Brain microvascular endothelial cell (primary cell): ENCODE results near the gene PKDREJ.

ENCODE experiments used
- DNase-seq: peaks from one replicate; pipeline ENCODE4 v3.0.0-alpha.2; 2020
- H3K27ac ChIP-seq: fragments of 250-450 bp; sonication (Bioruptor Pico); 2 replicates; pipeline ENCODE4 v1.5.1; 2020; ENCODE audit warnings: mild to moderate bottlenecking, moderate library complexity
- H3K27me3 ChIP-seq: fragments of 250-450 bp; sonication (Bioruptor Pico); replicated peaks from 2 replicates; pipeline ENCODE4 v1.5.1; 2020; ENCODE audit warnings: mild to moderate bottlenecking
- H3K36me3 ChIP-seq: fragments of 250-450 bp; sonication (Bioruptor Pico); replicated peaks from 2 replicates; pipeline ENCODE4 v1.5.1; 2020; ENCODE audit warnings: mild to moderate bottlenecking
- H3K4me3 ChIP-seq: 2 replicates; pipeline ENCODE4 v1.5.1; 2011; ENCODE audit warnings: low read depth, mild to moderate bottlenecking, control low read depth, low read length, moderate library complexity
- in situ Hi-C: cut with HindIII; loops from 2 replicates; pipeline ENCODE4 v1.10.0; 2017; ENCODE audit warnings: low sequenced_read_pairs, low pct_ligation_motif_present
- TF ChIP-seq, protein P1 (sequence below): IDR thresholded peaks from 2 replicates; pipeline ENCODE4 v1.5.1; 2011; ENCODE audit warnings: low read depth, mild to moderate bottlenecking, moderate library complexity, low read length, control low read depth, inconsistent platforms; ENCODE audit errors: missing control alignments

Gene PKDREJ

DNA sequence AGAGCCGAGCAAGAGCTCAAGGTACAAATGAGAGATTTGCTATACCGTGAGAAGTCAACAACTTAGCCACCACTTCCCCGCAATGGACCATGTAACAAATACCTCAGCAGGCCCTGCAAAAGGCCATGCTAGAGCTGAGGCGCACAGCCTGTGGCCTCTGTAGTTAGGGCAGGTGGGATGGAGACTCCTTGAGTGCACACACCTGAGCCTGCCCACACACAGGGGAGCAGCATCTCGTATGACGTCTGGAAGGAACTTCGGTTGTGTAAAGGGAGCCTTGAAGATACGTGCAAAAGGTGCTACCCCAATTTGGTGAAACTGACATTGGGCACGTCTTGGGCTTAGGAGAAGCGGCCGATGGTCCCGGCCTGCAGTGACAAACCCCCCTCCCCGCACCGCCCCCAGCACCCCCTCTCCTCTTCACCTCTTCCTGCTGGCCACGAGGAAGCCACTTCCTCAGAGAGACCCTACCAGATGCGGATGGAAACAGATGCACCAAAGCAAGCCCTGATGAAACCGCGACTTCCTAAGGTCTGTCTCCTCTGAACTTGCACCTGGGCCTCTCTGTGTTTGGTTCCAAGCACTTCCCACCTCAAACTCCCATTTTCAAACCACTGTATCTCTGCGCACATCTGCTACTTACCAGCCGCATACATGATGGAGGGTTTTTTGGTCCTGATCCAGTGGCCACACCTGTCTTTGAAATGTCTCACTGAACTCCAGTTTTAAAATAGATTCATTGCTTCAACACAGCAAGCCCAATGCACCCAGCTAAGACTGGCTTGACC lies 23.7 kb downstream of the PKDREJ start:
- H3K27ac ChIP-seq, result no peak overlapping the region
- in situ Hi-C loops, result no loop called here
- no peak overlapping the region for H3K4me3 ChIP-seq
- no peak for DNase-seq
- no peaks in the 10 kb centered on the region for H3K27me3 ChIP-seq
- no peaks in the 10 kb centered on the region for H3K36me3 ChIP-seq
- TF ChIP-seq, protein P1, sequence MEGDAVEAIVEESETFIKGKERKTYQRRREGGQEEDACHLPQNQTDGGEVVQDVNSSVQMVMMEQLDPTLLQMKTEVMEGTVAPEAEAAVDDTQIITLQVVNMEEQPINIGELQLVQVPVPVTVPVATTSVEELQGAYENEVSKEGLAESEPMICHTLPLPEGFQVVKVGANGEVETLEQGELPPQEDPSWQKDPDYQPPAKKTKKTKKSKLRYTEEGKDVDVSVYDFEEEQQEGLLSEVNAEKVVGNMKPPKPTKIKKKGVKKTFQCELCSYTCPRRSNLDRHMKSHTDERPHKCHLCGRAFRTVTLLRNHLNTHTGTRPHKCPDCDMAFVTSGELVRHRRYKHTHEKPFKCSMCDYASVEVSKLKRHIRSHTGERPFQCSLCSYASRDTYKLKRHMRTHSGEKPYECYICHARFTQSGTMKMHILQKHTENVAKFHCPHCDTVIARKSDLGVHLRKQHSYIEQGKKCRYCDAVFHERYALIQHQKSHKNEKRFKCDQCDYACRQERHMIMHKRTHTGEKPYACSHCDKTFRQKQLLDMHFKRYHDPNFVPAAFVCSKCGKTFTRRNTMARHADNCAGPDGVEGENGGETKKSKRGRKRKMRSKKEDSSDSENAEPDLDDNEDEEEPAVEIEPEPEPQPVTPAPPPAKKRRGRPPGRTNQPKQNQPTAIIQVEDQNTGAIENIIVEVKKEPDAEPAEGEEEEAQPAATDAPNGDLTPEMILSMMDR, result no peak

DNA sequence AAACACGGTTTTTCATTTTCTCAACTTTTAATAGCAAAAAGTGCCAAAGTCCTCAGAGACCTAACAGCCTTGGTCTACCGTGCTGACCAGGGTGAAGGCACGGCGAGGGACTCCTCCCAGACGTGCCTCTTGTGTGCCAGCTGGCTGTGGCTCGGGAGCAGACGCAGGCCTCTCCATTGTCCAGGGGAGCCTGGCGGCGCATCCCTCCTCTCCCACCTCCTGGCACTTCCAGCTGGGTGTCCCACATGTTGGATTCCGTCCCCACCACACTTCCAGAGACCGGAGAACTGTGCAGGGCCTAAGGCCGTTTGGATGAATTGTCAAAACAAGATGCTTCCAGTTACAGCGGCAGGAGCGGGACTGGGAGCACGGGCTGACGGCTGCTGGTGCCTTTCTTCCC lies 24.6 kb downstream of the PKDREJ start:
- TF ChIP-seq, protein P1, result no peak
- H3K4me3 ChIP-seq, result no peak overlapping the region
- no peaks in the 10 kb centered on the region for H3K27me3 ChIP-seq
- H3K27ac ChIP-seq, result no peak overlapping the region
- no peak for DNase-seq
- no peaks in the 10 kb centered on the region for H3K36me3 ChIP-seq
- in situ Hi-C loops, result no loop called here

DNA sequence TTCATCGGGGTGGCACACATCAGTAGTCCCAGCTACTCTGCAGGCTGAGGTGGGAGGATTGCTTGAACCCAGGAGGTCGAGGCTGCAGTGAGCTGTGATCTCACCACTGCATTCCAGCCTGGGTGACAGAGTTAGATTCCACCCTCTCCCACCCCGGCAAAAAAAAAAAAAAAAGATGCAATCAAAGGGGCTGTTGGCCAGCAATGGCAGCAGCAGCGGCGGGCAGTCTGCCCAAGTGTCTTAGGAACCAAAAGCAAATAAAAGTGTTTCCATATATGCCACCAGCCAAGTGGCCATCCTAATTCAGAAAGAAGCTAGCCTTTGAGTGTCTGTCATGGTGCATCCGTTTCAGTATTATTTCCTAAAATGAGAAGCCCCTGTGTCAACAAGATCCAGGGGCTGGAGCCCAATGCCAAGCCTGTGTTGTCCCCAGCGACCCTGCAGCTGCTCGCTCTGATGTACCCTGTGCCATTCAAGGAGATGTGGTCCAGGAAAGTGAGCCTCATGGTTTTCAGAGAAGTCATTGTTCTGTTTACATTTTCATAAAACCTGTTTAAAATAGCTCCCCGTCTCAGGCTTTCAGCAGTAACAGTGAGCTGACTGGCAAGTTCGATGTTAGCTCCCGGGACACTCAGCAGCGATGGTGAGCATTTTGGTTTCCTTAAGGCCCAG lies 25.6 kb downstream of the PKDREJ start:
- TF ChIP-seq, protein P1, result no peak
- Histone ChIP-seq H3K27ac (no peak overlapping the region), H3K4me3 (no peak overlapping the region), H3K36me3 (no peaks in the 10 kb centered on the region), H3K27me3 (no peaks in the 10 kb centered on the region)
- DNase-seq, result no peak
- in situ Hi-C loops, result no loop called here

DNA sequence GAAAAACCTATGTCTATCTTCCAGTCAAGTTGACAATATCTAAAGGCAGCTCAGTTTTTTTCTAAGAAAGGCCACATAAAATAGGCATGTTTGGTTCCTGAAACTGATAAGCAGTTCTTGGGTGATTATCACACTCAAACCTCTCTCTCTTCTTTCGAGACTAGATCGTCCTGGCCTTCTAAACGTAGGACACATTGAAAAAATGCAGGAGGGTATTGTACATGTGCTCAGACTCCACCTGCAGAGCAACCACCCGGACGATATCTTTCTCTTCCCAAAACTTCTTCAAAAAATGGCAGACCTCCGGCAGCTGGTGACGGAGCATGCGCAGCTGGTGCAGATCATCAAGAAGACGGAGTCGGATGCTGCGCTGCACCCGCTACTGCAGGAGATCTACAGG lies 28.2 kb downstream of the PKDREJ start:
- in situ Hi-C loops, result no loop called here
- TF ChIP-seq, protein P1, result no peak
- no peaks in the 10 kb centered on the region for H3K36me3 ChIP-seq

DNA sequence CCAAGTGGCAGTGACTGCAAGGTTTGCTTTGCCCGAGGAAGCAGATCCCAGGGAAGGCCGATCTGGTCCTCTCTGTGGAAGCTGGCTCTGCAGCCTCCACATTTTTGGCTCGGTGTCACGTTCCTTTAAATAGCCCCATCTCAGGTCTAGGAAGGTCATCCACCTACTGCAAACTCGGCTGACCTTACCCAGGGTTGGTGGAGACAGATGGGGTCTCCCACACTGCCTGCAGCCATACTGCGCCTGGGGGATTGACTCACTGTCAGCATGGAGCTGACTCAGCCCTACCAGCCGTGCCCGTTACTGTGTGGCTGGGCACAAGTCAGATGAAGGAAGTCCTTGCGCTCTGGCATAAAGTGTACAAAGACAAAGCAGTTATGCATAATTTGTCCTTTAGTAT lies 29.9 kb downstream of the PKDREJ start:
- peak; percentile 25 for DNase-seq
- no peaks in the 10 kb centered on the region for H3K36me3 ChIP-seq
- TF ChIP-seq, protein P1, result no peak
- in situ Hi-C loops, result no loop called here
- H3K27me3 ChIP-seq, result no peaks in the 10 kb centered on the region
- H3K4me3 ChIP-seq, result no peak overlapping the region
- H3K27ac ChIP-seq, result no peak overlapping the region

More for the DNA sequence above, 28.2 kb downstream of the PKDREJ start:
- H3K4me3 ChIP-seq, result no peak overlapping the region
- H3K27me3 ChIP-seq, result no peaks in the 10 kb centered on the region
- H3K27ac ChIP-seq, result no peak overlapping the region
- no peak for DNase-seq
